ENCODE measurements around the gene XYLT1. TPM values are rescaled to one million over a fixed set of nuclear protein-coding genes. Genes with fewer than 3 reads are reported as not detected.

The XYLT1 gene
- total and polyA plus RNA-seq, 10 of the 15 experiments (the other 5 are each of a cell fraction or from before 2014, with no cell fraction given) = 0.88 to 14.8 (median 5.8) TPM

DNA sequence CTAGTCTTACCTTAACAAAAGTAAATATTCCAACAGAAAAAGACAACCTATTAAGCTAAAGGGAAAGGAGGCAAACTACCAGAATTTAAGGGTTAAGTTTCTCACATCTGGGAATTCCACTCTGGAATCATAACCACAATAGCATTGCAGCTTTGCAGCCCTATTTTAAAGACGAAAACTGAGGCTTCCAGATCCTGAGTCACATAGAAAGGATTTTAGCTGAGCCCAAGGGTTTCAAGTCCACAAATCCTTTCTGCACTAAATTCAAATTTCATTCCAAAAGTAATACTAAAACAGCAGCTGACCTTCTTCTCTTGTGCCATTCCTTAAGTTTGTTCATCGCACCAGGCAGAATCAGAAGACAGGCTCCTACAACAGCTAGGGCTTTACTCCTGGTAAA is 17.8 kb downstream of the XYLT1 start:
- intact Hi-C loops (cut with micrococcal nuclease; ENCODE audit: unreplicated experiment) (loop anchor here (5.0 kb wide), 1 partner anchor 151 kb away; no protein-coding TSS in a partner anchor), in situ Hi-C loops (cut with MboI) (no loop called here)
- 64% methylated on average over 2 of the region's 2 CpGs for WGBS (ENCODE audit: insufficient coverage, insufficient replicate concordance, low lambda C conversion rate, missing lambda C conversion rate)
- Histone ChIP-seq H3K9me3 (replicated peaks; ENCODE audit: control insufficient read depth, insufficient read depth, low read length) (no peaks in the 10 kb centered on the region), H3K79me2 (ENCODE audit: control insufficient read depth, insufficient read depth, low read length) (no peaks in the 10 kb centered on the region), H3K4me3 (no peak overlapping the region), H3K4me2 (ENCODE audit: control insufficient read depth, insufficient read depth) (no peak overlapping the region), H4K20me1 (ENCODE audit: control insufficient read depth, insufficient read depth) (no peaks in the 10 kb centered on the region), H3K27me3 (replicated peaks in 1 of 2; ENCODE audit: control insufficient read depth in 2 of 2, insufficient read depth in 2 of 2, low read length in 1 of 2) (no peaks in the 10 kb centered on the region), H2AFZ (ENCODE audit: control insufficient read depth, low read depth, low read length) (no peak overlapping the region), H3K4me1 (ENCODE audit: control insufficient read depth, insufficient read depth, low read length) (peaks cover 12% of the 10 kb centered on the region), H3K9ac (ENCODE audit: control insufficient read depth, insufficient read depth, low read length) (no peak overlapping the region), H3K27ac (ENCODE audit: control insufficient read depth, insufficient read depth) (no peak overlapping the region), H3K36me3 (ENCODE audit: control insufficient read depth in 2 of 2, insufficient read depth in 2 of 2, low read length in 1 of 2) (peaks cover 0 to 3% of the 10 kb centered on the region in 2 experiments; a peak in 3 of 4 replicates)
- ChIA-PET CTCF (interaction anchor here (1.1 kb wide), 1 partner anchor 37 kb away, joined by 3 read pairs; no protein-coding TSS in a partner anchor), RAD21 (ENCODE audit: unreplicated experiment) (interaction anchor here (1.0 kb wide), 1 partner anchor 36 kb away, joined by 3 read pairs; no protein-coding TSS in a partner anchor), SMC1A (ENCODE audit: uncharacterized antibody, unreplicated experiment) (interaction anchor here (0.6 to 1.0 kb wide), 3 partner anchors 11 to 193 kb away, joined by 3 read pairs; no protein-coding TSS in a partner anchor), POLR2A (interaction anchor here (0.6 to 1.0 kb wide), 2 partner anchors 11 to 167 kb away, joined by 3 to 4 read pairs; no protein-coding TSS in a partner anchor)
- BruUV-seq (replicated peaks) = no TSS peak
- TF ChIP-seq JUND (IDR thresholded peaks at IDR 0.05; ENCODE audit: low read depth, low read length) (no peak), HCFC1 (IDR thresholded peaks at IDR 0.05; ENCODE audit: low read length) (no peak), CBX5 (IDR thresholded peaks at IDR 0.05; ENCODE audit: low read depth) (no peak), ESRRA (IDR thresholded peaks at IDR 0.05; ENCODE audit: low read length) (no peak), RFX5 (IDR thresholded peaks at IDR 0.05; ENCODE audit: low read depth, low read length) (no peak)
- TF ChIP-seq, protein P1, sequence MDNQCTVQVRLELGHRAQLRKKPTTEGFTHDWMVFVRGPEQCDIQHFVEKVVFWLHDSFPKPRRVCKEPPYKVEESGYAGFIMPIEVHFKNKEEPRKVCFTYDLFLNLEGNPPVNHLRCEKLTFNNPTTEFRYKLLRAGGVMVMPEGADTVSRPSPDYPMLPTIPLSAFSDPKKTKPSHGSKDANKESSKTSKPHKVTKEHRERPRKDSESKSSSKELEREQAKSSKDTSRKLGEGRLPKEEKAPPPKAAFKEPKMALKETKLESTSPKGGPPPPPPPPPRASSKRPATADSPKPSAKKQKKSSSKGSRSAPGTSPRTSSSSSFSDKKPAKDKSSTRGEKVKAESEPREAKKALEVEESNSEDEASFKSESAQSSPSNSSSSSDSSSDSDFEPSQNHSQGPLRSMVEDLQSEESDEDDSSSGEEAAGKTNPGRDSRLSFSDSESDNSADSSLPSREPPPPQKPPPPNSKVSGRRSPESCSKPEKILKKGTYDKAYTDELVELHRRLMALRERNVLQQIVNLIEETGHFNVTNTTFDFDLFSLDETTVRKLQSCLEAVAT (IDR thresholded peaks at IDR 0.05) = no peak
- TF ChIP-seq, protein P2, sequence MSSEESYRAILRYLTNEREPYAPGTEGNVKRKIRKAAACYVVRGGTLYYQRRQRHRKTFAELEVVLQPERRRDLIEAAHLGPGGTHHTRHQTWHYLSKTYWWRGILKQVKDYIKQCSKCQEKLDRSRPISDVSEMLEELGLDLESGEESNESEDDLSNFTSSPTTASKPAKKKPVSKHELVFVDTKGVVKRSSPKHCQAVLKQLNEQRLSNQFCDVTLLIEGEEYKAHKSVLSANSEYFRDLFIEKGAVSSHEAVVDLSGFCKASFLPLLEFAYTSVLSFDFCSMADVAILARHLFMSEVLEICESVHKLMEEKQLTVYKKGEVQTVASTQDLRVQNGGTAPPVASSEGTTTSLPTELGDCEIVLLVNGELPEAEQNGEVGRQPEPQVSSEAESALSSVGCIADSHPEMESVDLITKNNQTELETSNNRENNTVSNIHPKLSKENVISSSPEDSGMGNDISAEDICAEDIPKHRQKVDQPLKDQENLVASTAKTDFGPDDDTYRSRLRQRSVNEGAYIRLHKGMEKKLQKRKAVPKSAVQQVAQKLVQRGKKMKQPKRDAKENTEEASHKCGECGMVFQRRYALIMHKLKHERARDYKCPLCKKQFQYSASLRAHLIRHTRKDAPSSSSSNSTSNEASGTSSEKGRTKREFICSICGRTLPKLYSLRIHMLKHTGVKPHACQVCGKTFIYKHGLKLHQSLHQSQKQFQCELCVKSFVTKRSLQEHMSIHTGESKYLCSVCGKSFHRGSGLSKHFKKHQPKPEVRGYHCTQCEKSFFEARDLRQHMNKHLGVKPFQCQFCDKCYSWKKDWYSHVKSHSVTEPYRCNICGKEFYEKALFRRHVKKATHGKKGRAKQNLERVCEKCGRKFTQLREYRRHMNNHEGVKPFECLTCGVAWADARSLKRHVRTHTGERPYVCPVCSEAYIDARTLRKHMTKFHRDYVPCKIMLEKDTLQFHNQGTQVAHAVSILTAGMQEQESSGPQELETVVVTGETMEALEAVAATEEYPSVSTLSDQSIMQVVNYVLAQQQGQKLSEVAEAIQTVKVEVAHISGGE (CRISPR knock-in tag; IDR thresholded peaks at IDR 0.05) = no peak
- ATAC-seq (no peak), FAIRE-seq (no peak), DNase-seq (ENCODE audit: low read depth, low spot score) (no peak)

Data from GM12878 (cell line).